HEK293 (cell line): ENCODE results near the gene SERGEF.

ENCODE experiments used
- CTCF ChIA-PET: fragments of 350-600 bp; formaldehyde crosslinking; extraction: SDS; loops from one replicate; lab custom pipeline; 2021; ENCODE audit warnings: antibody characterized with exemption; lab: Yijun Ruan, JAX
- POLR2A ChIA-PET: fragments of 300-600 bp; formaldehyde crosslinking; extraction: SDS; loops from one replicate; lab custom pipeline; 2020; ENCODE audit warnings: antibody characterized with exemption, inconsistent platforms; lab: Yijun Ruan, JAX
- H3K27ac ChIP-seq: fragments of 200-500 bp; sonication (Bioruptor generic); 2 replicates; pipeline ENCODE4 v1.5.1; 2014; ENCODE audit warnings: low read depth, low read length, control low read depth, inconsistent platforms; ENCODE audit errors: extremely low read depth
- H3K36me3 ChIP-seq, 2 experiments: fragments of 200-500 bp in 1 of 2; sonication (Bioruptor generic) in 1 of 2; 1 replicate in 1 of 2; 2 replicates in 1 of 2; pipeline ENCODE4 v1.5.1; 2014 to 2017; ENCODE audit warnings: inconsistent platforms in 2 of 2, low read length in 2 of 2; ENCODE audit not compliant: control insufficient read depth in 2 of 2, insufficient read depth in 1 of 2
- H3K4me1 ChIP-seq: fragments of 200-500 bp; sonication (Bioruptor generic); 2 replicates; pipeline ENCODE4 v1.5.1; 2014; ENCODE audit warnings: mild to moderate bottlenecking, low read length, inconsistent platforms; ENCODE audit not compliant: control insufficient read depth, insufficient read depth
- H3K4me3 ChIP-seq: 2 replicates; pipeline ENCODE4 v1.5.1; 2011; ENCODE audit warnings: low read depth, mild to moderate bottlenecking, control low read depth, low read length, moderate library complexity
- H3K9me3 ChIP-seq: fragments of 200-500 bp; sonication (Bioruptor generic); 2 replicates; pipeline ENCODE4 v1.5.1; 2014; ENCODE audit warnings: low read depth, low read length, inconsistent platforms; ENCODE audit not compliant: control insufficient read depth, insufficient read depth
- BCL11B ChIP-seq: fragments of 450-650 bp; formaldehyde crosslinking; IDR thresholded peaks from 2 replicates; pipeline ENCODE4 v1.5.1; 2016; ENCODE audit warnings: low read depth, missing biosample characterization, missing genetic modification characterization
- OSR2 ChIP-seq: fragments of 450-650 bp; formaldehyde crosslinking; IDR thresholded peaks from 2 replicates; pipeline ENCODE4 v1.5.1; 2016; ENCODE audit warnings: missing biosample characterization, missing genetic modification characterization
- PRDM1 ChIP-seq: fragments of 450-650 bp; formaldehyde crosslinking; IDR thresholded peaks from 2 replicates; pipeline ENCODE4; 2016; ENCODE audit warnings: missing biosample characterization, missing genetic modification characterization
- RBAK ChIP-seq: fragments of 450-650 bp; formaldehyde crosslinking; IDR thresholded peaks from 2 replicates; pipeline ENCODE4 v1.5.1; 2016; ENCODE audit warnings: missing biosample characterization, missing genetic modification characterization
- WT1 ChIP-seq: fragments of 450-650 bp; formaldehyde crosslinking; IDR thresholded peaks from 2 replicates; pipeline ENCODE4 v1.5.1; 2016; ENCODE audit warnings: missing biosample characterization, missing genetic modification characterization
- ZNF133 ChIP-seq: fragments of 450-650 bp; formaldehyde crosslinking; IDR thresholded peaks from 2 replicates; pipeline ENCODE4 v1.5.1; 2016; ENCODE audit warnings: missing biosample characterization, missing genetic modification characterization
- ZNF155 ChIP-seq: fragments of 450-650 bp; formaldehyde crosslinking; IDR thresholded peaks from 2 replicates; pipeline ENCODE4 v1.5.1; 2016; ENCODE audit warnings: missing biosample characterization, missing genetic modification characterization
- ZNF16 ChIP-seq: fragments of 450-650 bp; formaldehyde crosslinking; IDR thresholded peaks from 2 replicates; pipeline ENCODE4 v1.5.1; 2016; ENCODE audit warnings: low read depth, missing biosample characterization, missing genetic modification characterization
- ZNF202 ChIP-seq: fragments of 450-650 bp; formaldehyde crosslinking; IDR thresholded peaks from 2 replicates; pipeline ENCODE4 v1.5.1; 2016; ENCODE audit warnings: missing biosample characterization, missing genetic modification characterization, borderline replicate concordance
- ZNF23 ChIP-seq: fragments of 450-650 bp; formaldehyde crosslinking; IDR thresholded peaks from 2 replicates; pipeline ENCODE4 v1.5.1; 2016; ENCODE audit warnings: missing biosample characterization, missing genetic modification characterization, borderline replicate concordance
- ZNF266 ChIP-seq: fragments of 450-650 bp; formaldehyde crosslinking; IDR thresholded peaks from 2 replicates; pipeline ENCODE4 v1.5.1; 2016; ENCODE audit warnings: missing biosample characterization, missing genetic modification characterization, low read depth
- ZNF473 ChIP-seq: fragments of 450-650 bp; formaldehyde crosslinking; IDR thresholded peaks from 2 replicates; pipeline ENCODE4 v1.5.1; 2017; ENCODE audit warnings: missing biosample characterization, missing genetic modification characterization
- ZNF529 ChIP-seq: fragments of 450-650 bp; formaldehyde crosslinking; IDR thresholded peaks from 2 replicates; pipeline ENCODE4 v1.5.1; 2017; ENCODE audit warnings: missing genetic modification characterization, missing biosample characterization; ENCODE audit not compliant: insufficient replicate concordance
- ZNF600 ChIP-seq: fragments of 450-650 bp; formaldehyde crosslinking; IDR thresholded peaks from 2 replicates; pipeline ENCODE4 v1.5.1; 2016; ENCODE audit warnings: missing biosample characterization, missing genetic modification characterization
- ZNF623 ChIP-seq: fragments of 450-650 bp; formaldehyde crosslinking; IDR thresholded peaks from 2 replicates; pipeline ENCODE4 v1.5.1; 2016; ENCODE audit warnings: missing biosample characterization, missing genetic modification characterization
- ZSCAN16 ChIP-seq: fragments of 450-650 bp; formaldehyde crosslinking; IDR thresholded peaks from 2 replicates; pipeline ENCODE4 v1.5.1; 2016; ENCODE audit warnings: missing biosample characterization, missing genetic modification characterization
- TF ChIP-seq, protein P1 (sequence below): fragments of 450-650 bp; IDR thresholded peaks from 2 replicates; pipeline ENCODE4 v1.5.1; 2018; ENCODE audit warnings: missing biosample characterization, missing genetic modification characterization
- TF ChIP-seq, protein P2 (sequence below): fragments of 450-650 bp; formaldehyde crosslinking; IDR thresholded peaks from 2 replicates; pipeline ENCODE4 v1.5.1; 2016; ENCODE audit warnings: missing biosample characterization, missing genetic modification characterization, borderline replicate concordance
- TF ChIP-seq, protein P3 (sequence below): fragments of 450-650 bp; formaldehyde crosslinking; conservative IDR thresholded peaks from 2 replicates; pipeline ENCODE4 v1.5.1; 2016; ENCODE audit warnings: low read depth, missing biosample characterization, missing genetic modification characterization
- TF ChIP-seq, protein P4 (sequence below): fragments of 450-650 bp; formaldehyde crosslinking; IDR thresholded peaks from 2 replicates; pipeline ENCODE4 v1.5.1; 2017; ENCODE audit warnings: missing biosample characterization, missing genetic modification characterization

SERGEF gene

DNA sequence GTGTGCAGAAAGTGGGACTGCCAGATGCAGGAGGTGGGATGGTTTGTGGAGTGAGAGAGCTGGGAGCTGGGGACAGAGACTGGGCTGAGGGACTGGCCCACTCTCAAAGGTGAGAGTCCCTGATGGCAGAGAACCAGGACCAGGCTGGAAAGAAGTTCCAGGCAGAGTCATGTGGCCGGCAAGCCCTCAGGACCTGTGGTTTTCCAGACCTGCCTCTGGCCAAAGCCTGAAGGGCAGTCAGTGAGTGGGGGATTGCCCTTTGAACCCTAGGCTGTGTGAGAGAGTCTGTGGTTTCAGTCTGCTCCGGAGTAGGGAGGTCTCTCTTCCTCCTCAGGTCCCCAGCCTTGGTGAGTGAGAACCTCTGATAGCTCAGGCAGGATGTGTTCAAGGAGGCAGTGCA is 261.3 kb downstream of the SERGEF start:
- POLR2A ChIA-PET: interaction anchor here (0.6 kb wide), 1 partner anchor 10 kb away, joined by 3 read pairs; no protein-coding TSS in a partner anchor
- H3K4me3 ChIP-seq: no peak overlapping the region
- CTCF ChIA-PET: interaction anchor here (0.6 to 2.0 kb wide), 3 partner anchors 9 to 163 kb away, joined by 3 to 4 read pairs (median 4); no protein-coding TSS in a partner anchor
- H3K9me3 ChIP-seq: no peaks in the 10 kb centered on the region
- H3K4me1 ChIP-seq: no peaks in the 10 kb centered on the region
- no peaks in the 10 kb centered on the region for H3K36me3 ChIP-seq
- no peak for TF ChIP-seq OSR2 (tag by site-specific recombination)
- TF ChIP-seq ZNF529: no peak
- no peak for TF ChIP-seq ZNF202
- no peak overlapping the region for H3K27ac ChIP-seq

DNA sequence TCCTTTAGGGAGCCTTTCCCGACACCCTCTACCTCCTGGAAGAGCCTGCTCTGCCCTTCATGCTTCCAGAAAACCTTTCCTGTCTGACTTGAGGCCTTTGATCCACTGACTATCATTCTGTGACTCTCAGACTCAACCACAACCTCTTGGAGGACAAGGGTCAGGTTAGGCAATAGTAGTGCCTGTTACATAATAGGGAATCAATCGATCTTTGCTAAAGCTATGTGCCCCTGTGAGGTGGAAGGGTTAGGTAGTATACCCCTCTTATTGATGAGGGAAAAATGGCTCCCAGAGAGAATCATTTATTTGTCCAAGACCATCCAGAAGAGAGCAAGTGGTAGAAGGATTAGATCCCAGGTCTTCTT is 262.1 kb downstream of the SERGEF start:
- no peaks in the 10 kb centered on the region for H3K9me3 ChIP-seq
- no peak overlapping the region for H3K4me3 ChIP-seq
- no peaks in the 10 kb centered on the region for H3K4me1 ChIP-seq
- POLR2A ChIA-PET: no interaction called here
- H3K27ac ChIP-seq: no peak overlapping the region
- CTCF ChIA-PET: interaction anchor here (2.0 kb wide), 1 partner anchor 19 kb away, joined by 4 read pairs; no protein-coding TSS in a partner anchor
- TF ChIP-seq RBAK (tag by site-specific recombination) (no peak), ZNF266 (no peak), PRDM1 (tag by site-specific recombination) (no peak), ZNF155 (tag by site-specific recombination) (no peak), ZNF623 (no peak), ZNF133 (tag by site-specific recombination) (no peak), WT1 (tag by site-specific recombination) (no peak), ZNF16 (no peak), ZNF600 (tag by site-specific recombination) (no peak), ZNF473 (no peak), ZSCAN16 (tag by site-specific recombination) (no peak), BCL11B (tag by site-specific recombination) (no peak), ZNF23 (tag by site-specific recombination) (no peak)
- TF ChIP-seq, protein P1, sequence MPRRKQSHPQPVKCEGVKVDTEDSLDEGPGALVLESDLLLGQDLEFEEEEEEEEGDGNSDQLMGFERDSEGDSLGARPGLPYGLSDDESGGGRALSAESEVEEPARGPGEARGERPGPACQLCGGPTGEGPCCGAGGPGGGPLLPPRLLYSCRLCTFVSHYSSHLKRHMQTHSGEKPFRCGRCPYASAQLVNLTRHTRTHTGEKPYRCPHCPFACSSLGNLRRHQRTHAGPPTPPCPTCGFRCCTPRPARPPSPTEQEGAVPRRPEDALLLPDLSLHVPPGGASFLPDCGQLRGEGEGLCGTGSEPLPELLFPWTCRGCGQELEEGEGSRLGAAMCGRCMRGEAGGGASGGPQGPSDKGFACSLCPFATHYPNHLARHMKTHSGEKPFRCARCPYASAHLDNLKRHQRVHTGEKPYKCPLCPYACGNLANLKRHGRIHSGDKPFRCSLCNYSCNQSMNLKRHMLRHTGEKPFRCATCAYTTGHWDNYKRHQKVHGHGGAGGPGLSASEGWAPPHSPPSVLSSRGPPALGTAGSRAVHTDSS: no peak
- TF ChIP-seq, protein P2, sequence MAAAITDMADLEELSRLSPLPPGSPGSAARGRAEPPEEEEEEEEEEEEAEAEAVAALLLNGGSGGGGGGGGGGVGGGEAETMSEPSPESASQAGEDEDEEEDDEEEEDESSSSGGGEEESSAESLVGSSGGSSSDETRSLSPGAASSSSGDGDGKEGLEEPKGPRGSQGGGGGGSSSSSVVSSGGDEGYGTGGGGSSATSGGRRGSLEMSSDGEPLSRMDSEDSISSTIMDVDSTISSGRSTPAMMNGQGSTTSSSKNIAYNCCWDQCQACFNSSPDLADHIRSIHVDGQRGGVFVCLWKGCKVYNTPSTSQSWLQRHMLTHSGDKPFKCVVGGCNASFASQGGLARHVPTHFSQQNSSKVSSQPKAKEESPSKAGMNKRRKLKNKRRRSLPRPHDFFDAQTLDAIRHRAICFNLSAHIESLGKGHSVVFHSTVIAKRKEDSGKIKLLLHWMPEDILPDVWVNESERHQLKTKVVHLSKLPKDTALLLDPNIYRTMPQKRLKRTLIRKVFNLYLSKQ (tag by site-specific recombination): no peak
- TF ChIP-seq, protein P3, sequence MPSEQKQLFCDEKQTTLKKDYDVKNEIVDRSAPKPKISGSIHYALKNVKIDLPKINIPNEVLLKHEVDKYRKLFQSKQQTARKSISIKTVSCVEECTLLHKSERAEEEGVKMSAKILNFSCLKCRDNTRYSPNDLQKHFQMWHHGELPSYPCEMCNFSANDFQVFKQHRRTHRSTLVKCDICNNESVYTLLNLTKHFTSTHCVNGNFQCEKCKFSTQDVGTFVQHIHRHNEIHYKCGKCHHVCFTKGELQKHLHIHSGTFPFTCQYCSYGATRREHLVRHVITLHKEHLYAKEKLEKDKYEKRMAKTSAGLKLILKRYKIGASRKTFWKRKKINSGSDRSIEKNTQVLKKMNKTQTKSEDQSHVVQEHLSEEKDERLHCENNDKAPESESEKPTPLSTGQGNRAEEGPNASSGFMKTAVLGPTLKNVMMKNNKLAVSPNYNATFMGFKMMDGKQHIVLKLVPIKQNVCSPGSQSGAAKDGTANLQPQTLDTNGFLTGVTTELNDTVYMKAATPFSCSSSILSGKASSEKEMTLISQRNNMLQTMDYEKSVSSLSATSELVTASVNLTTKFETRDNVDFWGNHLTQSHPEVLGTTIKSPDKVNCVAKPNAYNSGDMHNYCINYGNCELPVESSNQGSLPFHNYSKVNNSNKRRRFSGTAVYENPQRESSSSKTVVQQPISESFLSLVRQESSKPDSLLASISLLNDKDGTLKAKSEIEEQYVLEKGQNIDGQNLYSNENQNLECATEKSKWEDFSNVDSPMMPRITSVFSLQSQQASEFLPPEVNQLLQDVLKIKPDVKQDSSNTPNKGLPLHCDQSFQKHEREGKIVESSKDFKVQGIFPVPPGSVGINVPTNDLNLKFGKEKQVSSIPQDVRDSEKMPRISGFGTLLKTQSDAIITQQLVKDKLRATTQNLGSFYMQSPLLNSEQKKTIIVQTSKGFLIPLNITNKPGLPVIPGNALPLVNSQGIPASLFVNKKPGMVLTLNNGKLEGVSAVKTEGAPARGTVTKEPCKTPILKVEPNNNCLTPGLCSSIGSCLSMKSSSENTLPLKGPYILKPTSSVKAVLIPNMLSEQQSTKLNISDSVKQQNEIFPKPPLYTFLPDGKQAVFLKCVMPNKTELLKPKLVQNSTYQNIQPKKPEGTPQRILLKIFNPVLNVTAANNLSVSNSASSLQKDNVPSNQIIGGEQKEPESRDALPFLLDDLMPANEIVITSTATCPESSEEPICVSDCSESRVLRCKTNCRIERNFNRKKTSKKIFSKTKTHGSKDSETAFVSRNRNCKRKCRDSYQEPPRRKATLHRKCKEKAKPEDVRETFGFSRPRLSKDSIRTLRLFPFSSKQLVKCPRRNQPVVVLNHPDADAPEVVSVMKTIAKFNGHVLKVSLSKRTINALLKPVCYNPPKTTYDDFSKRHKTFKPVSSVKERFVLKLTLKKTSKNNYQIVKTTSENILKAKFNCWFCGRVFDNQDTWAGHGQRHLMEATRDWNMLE: no peak
- TF ChIP-seq, protein P4, sequence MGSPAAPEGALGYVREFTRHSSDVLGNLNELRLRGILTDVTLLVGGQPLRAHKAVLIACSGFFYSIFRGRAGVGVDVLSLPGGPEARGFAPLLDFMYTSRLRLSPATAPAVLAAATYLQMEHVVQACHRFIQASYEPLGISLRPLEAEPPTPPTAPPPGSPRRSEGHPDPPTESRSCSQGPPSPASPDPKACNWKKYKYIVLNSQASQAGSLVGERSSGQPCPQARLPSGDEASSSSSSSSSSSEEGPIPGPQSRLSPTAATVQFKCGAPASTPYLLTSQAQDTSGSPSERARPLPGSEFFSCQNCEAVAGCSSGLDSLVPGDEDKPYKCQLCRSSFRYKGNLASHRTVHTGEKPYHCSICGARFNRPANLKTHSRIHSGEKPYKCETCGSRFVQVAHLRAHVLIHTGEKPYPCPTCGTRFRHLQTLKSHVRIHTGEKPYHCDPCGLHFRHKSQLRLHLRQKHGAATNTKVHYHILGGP (tag by site-specific recombination): no peak
- no peaks in the 10 kb centered on the region for H3K36me3 ChIP-seq
